ENCODE measurements around the gene PTPRJ.
A peak's percentile ranks its signal among the peaks of the same experiment; 100 is the strongest.
"Not testable (repeated sequence)": the region's sequence is repeated elsewhere in the genome, so short reads cannot be mapped to it uniquely, and the experiment has no call there.

Gene PTPRJ

DNA sequence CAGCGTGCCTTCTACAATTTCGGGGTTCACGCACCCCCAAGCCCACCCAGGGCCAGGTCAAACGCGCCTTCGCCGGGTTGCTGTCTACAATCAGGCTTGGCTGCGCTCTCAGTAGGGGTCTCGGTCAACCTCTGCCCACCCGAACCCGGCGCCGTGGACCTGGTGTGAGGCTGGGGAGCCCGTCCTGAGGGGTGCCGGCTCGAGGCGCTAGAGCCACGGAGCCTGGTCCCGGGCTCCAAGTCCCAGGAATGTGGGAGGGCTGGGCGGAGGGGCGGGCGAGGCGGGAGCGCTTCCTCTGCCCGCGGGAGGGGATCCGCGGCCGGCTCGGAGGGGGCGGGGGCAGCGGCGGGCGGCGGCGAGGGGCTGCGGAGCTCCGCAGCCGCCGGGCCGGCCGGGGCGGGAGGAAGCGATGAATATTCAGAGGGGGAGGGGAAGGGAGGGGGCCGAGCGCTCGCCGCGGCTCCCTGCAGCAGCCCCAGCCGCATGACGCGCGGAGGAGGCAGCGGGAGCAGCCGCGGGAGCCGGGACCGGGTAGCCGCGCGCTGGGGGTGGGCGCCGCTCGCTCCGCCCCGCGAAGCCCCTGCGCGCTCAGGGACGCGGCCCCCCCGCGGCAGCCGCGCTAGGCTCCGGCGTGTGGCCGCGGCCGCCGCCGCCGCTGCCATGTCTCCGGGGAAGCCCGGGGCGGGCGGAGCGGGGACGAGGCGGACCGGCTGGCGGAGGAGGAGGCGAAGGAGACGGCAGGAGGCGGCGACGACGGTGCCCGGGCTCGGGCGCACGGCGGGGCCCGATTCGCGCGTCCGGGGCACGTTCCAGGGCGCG is at the start of gene PTPRJ:
Gene PTPRJ (plus strand): TSS at position 472 of the 819 bp plus-strand sequence. CDS start 354 bp downstream, outside the sequence.
- DNase-seq: peak; percentile 17

DNA sequence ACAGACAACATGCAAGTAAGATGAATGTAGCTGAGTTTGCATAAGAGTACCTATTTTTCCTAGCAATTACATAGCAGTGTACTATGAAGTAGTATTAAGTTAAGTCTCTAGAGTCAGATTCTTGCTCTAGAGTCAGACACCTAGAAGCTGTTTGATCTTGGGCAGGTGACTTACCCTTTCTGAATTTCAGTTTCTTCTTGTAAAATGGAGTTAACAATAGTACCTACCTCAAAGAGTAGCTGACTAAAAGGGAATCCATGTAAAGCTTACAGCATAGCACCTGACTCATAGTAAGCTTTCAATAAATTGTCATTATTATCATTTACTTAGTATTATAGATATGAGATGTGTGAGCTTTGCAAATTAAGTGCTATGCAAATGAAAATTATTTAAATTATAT is 47.8 kb upstream of the PTPRJ start:
- DNase-seq: no peak

DNA sequence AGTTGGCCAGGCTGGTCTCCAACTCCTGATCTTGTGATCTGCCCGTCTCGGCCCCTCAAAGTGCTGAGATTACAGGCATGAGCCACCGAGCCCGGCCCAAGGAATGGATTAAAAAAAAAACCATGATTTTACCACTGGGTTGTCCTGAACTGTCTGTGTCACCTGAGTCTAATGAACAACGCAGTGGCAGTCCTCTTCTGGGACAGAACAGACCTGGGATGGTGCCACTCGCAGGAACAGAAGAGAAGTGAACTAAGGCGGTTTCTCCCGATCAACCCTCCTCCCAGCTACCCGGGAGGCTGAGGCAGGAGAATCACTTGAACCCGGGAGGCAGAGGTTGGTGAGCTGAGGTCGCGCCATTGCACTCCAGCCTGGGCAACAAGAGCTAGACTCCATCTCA is 46.6 kb upstream of the PTPRJ start:
- DNase-seq: not testable (repeated sequence)

DNA sequence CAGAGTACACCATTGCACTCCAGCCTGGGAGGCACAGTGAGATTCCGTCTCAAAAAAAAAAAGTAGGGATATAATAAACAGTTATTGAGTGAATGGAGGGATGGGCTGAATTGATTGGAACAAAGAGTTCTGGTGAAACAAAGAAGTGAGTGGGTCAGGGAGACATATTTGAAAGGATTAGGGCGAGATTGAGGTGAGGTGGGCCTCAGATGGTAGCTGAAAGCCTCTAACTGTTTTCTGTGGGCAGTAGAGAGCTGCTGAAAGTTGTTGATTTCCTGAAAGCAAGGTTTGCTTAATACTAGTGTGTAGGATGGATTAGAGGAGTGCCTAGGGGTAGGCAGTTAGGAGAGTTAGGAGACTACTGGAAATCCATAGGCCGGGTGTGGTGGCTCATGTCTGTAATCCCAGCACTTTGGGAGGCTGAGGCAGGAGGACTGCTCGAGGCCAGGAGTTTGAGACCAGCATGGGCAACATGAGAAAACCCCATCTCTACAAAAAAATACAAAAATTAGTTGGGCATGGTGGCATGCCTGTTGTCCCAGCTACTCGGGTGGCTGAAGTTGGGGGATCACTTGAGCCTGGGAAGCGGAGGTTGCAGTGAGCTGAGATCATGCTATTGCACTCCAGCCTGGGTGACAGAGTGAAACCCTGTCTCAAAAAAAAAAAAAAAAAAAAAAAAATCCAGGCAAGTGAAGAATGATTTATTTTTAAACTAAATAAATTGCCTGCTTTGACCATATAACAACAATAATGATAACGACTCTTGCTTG is 41.4 kb upstream of the PTPRJ start:
- no peak for DNase-seq

DNA sequence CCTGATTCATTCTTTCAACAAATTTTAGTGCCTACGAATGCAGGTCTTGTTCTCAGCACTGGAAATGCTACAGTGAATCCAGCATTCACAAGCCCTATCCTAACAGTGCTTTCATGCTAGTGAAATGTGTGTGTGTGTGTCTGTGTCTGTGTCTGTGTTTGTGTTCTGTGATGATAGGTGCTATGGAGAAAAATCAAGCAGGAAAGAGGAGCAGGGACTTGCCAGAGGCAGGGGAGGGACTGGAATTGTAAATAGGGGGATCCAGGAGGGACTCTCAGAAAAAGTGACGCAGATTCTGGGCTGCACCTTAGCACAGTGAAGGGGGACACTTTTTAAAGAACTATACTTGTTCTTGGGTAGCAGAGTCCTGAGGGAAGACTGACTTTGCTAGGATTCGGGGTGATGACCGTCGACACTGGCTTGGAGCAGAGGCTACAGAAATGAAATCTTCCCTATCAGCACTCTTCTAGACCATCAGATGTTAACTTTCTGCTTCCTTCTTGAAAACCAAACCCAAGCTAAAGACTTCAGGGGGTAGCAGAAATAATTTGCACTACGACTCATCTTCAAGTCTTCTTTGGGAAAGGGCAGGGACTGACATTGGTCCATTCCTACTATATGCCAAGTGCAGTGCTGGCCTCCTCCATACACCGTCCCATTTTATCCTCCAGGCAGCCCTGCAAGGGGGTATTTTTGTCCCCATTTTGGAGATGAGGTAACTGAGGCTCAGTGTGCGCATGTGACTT is 39.3 kb upstream of the PTPRJ start:
- DNase-seq: no peak

DNA sequence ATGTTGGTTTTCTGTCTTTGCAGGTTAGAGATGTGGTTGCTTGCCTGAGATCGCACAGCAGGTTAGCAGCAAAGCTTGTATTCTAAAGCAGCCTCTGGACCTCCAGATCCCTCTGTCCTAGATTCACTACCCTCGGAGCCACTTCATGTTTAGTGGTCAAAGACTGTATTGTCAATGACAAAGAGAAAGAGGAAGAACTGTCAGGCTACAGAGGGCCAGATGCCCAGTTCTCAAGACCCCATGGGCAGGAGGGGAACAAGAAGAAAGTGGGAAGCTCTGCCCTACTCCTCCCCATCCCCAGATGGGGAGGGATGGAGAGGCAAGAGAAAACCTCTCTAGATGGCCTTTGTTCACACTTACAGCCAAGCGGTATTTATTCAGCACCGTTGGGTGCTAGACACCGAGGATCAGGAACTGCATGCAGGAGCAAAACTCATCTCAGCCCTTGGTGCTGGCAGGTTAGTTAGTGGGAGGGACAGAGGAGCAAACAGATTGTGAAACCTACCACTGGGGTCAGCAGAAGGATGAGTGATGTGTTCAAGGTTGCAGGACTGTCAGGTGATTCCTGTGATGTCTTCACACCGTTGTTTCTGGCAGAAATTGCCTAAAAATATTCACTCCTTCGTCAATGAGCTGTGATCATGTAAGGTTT is 38.3 kb upstream of the PTPRJ start:
- peak; percentile 13 for DNase-seq

DNA sequence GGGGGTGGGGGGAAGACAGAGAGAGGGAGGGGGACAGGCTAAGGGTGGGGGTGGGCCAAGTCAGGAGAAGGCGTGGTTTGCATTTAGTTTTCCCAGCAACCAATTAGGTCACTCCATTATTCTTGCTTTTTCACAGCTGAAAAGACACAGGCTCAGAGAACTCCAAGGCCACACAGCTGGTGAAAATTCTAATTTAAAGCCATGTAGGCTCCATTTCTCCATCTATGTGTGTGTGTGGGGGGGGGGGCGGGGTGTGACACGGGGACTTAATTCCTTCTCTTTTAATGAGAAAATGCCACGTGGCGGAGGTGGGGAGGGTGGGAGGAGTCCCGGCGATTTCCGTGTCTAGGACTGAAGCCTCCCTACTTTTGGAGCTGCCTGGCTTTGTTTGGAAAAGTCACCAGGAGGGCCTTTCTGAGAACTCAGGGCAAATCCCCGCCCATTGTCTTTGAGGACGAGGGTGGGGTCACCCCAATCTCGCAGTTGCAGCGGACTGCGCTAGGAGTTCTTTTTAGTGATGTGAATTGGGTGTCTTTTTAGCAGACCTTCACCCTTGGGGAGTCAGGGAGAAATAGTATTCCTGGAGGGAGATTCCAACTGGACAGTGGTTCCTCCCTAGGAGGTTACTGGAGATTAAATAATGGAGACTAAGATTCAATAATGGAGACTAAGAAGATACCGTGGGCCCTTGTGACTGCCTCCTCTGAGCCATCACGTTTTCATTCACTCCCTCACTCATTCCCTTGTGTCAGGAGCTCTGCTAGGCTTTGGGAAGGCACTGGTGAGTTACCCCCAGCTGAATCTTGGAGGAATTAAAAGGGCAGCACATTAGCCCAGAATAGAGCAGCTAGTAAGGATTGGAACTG is 36.4 kb upstream of the PTPRJ start:
- no peak for DNase-seq

DNA sequence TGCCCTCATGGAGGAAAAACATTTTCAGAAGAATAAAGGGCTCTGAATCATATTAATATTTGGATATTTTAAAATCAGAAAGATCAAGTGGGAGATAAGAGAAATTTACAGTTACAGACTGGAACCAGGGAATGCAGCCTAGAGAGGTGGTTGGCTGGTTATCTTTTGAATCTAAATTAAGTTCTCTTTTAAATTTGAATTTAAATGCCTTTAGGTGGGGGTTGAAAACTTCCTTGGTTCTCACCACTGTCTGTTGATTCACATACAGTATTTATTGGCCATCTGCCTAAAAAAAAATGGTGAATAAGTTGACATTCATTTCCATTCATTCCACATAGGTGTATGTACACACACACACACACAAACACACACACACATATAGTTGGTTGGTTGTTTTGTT is 35.7 kb upstream of the PTPRJ start:
- no peak for DNase-seq

DNA sequence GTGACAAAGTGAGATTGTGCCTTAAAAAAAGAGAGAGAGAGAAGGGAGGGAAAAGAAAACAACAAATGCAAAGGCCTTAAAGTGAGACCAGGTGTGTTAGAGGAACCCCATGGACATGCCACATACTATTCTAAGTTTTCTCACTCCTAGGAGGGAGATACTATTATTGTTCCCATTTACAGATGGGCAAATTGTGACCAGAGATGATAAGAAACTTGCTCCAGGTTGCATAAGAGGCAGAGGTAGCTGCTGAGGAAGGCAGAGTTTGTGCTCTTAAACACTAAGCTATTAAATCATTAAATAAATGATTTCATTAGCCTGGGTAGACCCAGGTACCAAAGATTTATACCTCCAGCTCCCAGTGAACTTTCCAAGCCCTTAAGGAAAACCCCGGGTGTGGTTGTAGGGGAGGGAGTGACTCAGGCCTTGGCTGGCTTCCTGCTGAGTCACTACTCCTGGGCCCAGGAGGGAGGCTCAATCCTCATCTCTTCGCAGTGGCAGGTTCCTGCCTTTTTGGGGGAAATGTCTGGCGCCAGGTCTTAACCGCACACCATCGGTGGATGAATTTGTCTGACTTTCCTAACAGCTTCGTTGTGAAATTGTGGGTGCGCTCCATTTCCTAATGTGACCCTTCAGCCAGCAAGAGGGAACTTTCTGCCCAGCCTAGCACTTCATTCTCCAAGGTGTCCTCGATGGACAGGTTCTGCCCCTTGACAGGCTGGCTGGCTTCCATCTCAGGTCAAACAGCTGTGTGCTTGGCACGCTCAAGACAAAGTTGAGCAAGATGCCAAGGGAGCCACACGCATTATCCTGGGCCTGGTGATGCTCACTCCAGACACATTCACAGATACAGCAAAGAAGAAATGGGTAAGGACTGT is 33.4 kb upstream of the PTPRJ start:
- DNase-seq: peak; percentile 83

DNA sequence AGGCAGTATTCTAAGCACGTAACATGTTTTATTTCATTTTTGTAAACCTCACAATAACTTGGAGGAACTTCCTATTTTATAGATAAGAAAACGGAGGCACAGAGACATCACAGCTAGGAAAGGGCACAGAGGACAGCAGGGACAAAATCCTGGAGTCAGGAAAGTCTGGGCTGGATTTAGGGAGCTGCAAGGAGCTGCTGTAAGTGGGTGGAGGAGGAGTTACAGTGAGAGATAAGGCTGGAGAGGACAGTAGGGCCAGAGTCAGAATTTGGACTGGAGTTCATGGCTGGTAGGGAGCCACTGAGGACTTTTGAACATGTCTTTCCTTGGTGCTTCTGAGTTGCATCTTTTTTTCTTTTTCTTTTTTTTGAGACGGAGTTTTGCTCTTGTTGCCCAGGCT is 32.2 kb upstream of the PTPRJ start:
- DNase-seq: no peak

DNA sequence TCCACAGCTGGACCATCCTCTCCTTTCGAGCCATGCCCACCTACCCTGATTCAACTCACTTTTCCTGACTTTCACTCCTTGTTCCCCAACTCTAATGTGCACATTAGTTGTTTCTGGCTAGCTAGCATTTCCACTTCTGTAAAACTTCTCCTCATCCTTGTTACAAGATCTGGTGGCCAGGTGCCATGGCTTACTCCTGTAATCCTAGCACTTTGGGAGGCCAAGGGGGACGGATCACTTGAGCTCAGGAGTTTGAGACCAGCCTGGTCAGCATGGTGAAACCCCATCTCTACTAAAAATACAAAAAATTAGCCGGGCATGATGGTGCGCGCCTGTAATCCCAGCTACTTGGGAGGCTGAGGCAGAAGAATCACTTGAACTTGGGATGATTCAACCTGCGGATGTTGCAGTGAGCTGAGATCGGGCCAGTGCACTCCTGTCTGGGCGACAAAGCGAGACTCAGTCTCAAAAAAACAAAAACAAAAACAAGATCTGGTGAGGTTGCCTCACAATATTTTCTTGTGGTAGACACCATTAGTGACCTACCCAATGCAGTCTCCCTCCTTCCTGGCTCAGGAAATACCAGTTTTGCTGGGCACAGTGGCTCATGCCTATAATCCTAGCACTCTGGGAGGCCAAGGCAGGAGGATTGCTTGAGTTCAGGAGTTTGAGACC is 31.2 kb upstream of the PTPRJ start:
- not testable (repeated sequence) for DNase-seq

DNA sequence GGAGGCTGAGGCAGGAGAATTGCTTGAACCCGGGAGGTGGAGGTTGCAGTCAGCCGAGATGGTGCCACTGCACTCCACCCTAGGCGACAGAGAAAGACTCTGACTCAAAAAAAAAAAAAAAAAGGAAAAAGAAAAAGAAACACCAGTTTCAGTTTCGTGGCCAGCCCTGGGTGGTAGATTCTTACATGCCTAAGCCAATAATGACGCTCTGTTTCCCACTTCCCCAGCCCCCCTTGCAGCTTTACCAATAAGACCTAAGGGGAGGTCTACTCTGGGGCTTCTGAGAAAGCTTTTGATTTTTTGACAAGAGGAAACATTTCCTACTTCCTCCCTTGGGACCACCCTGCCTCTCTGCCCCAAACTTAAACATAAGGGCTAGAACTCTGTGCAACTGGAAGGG is 30.0 kb upstream of the PTPRJ start:
- DNase-seq: peak; percentile 43

DNA sequence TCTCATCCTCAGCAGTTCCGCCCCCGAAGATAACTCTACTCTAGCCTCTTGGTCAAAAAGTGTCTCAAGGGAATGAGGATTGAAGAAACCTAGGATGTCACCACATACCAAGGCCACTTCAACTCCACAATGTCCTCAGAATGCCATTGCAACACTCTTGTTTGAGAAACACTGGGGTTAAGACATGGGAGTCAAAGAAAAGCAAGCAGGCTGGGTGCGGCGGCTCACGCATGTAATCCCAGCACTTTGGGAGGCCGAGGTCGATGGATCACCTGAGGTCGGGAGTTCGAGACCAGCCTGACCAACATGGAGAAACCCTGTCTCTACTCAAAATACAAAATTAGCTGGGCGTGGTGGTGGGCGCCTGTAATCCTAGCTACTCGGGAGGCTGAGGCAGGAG is 28.9 kb upstream of the PTPRJ start:
- DNase-seq: not testable (repeated sequence)

DNA sequence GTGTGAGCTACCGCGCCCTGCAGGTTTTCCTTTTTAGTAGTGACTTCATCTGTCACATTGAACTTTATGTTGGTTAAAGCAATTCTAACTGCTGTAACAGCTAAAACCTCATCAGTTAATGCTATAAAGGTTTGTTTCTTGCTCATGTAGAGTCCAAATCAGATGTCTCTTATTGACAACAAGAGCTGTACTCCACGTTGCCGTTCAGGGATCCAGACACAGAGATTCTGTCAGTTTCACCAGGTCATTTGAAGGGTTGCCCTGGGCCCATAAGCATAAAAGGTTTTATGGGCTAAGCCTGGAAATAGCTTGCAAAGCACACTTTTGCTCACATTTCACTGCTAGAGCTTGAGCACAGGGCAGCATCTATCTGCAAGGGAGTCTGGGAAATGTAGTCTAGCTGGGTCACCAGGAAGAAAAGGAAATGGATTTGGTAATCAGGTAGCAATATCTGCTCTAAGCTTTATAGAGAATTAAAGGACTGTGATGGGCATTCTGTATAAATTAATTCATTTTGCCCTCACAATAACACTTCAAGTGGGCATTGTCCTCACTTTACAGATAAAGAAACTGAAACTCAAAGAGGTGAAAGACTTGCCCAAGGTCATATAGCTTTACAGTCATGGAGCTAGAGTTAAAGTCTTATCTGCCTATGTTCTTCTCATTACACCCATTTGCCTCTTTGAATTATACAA is 25.2 kb upstream of the PTPRJ start:
- no peak for DNase-seq

DNA sequence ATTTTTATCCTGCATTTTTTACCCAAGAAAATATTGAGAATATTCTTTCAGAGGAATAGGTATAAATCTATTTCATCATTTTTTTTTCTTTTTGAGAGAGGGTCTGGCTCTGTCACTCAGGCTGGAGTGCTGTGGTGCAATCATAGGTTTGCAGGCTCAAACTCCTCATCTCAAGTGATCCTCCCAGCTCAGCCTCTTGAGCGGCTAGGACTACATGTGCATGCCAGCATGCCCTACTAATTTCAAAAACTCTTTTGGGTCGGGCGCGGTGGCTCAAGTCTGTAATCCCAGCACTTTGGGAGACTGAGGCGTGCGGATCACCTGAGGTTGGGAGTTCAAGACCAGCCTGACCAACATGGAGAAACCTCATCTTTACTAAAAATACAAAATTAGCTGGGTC is 20.3 kb upstream of the PTPRJ start:
- DNase-seq: no peak

DNA sequence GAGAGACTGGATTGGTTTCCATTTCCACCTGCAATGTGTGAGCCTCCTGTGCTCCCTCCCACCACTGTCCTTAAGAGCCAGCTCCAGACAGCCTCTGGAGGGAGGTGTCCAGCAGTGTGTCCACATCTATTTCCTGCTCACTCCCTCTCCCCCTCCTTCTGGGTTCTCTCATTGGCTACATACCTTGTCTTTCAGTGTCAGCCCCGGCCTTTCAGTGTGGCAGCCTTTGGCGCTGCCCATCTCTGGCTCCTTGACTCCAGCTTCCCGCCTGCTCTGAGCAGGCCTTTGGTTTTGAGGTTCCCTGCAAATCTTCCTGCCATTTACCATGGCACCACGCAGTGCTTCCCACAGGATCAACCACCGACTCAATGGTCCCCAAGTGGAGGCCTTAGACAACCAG is 19.0 kb upstream of the PTPRJ start:
- no peak for DNase-seq

DNA sequence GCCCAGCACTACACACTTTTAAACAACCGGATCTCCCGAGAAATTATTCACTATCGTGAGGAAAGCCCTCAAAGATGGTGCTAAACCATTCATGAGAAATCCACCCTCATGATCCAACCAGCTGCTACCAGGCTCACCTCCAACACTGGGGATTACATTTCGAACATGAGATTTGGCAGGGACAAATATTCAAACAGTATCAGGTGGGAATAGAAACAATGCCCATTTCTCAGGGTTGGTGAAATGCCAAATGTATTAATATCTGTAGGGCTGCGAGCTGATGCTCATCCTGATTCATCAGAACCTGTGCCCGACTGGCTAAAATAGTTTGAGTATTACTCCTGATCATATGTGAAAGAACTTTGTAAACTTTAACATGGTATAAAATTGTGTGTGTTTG is 15.8 kb upstream of the PTPRJ start:
- no peak for DNase-seq

DNA sequence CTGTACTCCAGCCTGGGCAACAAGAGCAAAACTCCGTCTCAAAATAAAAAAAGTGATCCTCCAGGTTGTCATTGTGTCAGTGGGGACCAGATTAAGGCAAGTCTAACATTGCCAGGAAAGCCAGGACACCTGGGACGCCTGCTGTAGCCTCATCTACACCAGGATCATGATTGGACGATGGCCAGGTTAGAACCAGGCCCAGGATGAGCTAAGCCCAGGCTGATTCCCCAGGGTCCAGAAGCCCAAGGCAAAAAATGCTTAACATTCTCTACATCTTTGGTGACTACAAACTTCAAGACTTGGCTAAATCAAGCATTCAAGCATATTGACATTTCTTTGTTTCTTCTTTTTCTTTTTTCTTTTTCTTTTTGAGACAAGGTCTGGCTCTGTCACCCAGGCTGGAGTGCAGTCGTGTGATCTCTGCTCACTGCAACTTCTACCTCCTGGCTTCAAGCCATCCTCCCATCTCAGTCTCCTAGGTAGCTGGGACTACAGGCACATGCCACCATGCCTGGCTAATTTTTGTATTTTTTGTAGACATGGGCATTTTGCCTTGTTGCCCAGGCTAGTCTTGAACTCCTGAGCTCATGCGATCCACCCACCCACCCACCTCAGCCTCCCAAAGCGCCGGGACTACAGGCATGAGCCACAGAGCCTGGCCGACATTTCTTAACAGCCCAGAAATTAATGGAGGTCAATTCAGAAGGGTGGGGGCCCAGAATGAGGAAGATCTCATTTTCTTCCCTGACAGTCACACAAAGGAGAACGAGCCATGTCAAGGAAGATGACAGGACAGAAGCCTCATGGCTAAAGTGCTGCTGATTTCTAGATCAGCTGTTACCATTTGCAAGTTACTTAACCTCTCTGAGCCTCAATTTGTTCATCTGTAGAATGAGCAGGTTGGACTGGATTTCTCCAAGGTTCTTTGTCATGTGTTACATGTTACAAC is 12.5 kb upstream of the PTPRJ start:
- DNase-seq: no peak

DNA sequence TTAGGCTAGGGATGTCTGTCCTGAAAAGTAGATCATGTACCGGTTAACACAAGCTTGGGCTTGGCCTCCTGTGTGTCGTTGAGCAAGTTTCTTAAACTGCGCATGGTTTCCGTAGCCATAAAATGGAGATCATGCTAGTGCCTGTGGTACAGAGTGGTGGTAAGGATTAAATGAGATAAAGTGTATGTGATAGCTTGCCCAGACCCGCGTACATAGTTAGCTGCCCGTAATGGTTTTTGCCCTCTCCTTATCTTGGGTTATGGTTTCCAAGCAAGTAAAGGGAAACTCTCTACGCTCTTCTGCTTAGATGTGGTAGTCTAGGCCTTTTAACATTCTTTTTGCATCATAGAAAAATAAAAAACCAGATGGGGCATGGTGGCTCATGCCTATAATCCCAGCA is 11.0 kb upstream of the PTPRJ start:
- no peak for DNase-seq

Data from GDM1 (cell line).